A673 (cell line): ENCODE results near the gene RGCC.
"Not testable (repeated sequence)": the region's sequence is repeated elsewhere in the genome, so short reads cannot be mapped to it uniquely, and the experiment has no call there.

Experiments used
- CTCF ChIP-seq: fragments of 300-800, 200-600 bp; sonication (generic); conservative IDR thresholded peaks from 2 replicates; pipeline ENCODE4 v1.5.1; 2017; ENCODE audit warnings: low read depth, mild to moderate bottlenecking, antibody characterized with exemption, low read length, moderate library complexity, mixed read lengths
- EZH2 ChIP-seq: fragments of 200-600 bp; sonication (generic); IDR thresholded peaks from 2 replicates; pipeline ENCODE4 v1.6.1; 2017; ENCODE audit warnings: borderline replicate concordance, low read depth, mild to moderate bottlenecking, mixed read lengths, antibody characterized with exemption, low read length; ENCODE audit not compliant: poor library complexity, severe bottlenecking

GRCh38 chr13:41423259-41423658, 34.1 kb upstream of the RGCC start:
- not testable (repeated sequence) for TF ChIP-seq CTCF, EZH2
